Neural progenitor cell (in vitro differentiated cells): ENCODE data around the gene RSPH1. TPM values are rescaled to one million over a fixed set of nuclear protein-coding genes. Genes with fewer than 3 reads are reported as not detected.

Source experiments
- DNase-seq: peaks from one replicate; pipeline ENCODE4 v3.0.0-alpha.2; 2016; ENCODE audit warnings: low spot score
- H2AFZ ChIP-seq: fragments of 200-600 bp; sonication (generic); replicated peaks from 2 replicates; pipeline ENCODE4 v1.6.1; 2016; ENCODE audit warnings: antibody characterized with exemption
- H3F3A ChIP-seq: fragments of 200-600 bp; sonication (generic); 2 replicates; pipeline ENCODE4 v1.6.1; 2016; ENCODE audit warnings: antibody characterized with exemption, low read depth
- H3K27ac ChIP-seq: fragments of 200-600 bp; sonication (generic); 2 replicates; pipeline ENCODE4 v1.5.1; 2016; ENCODE audit warnings: mild to moderate bottlenecking
- H3K27me3 ChIP-seq: fragments of 200-600 bp; sonication (generic); 2 replicates; pipeline ENCODE4 v1.6.1; 2016; ENCODE audit warnings: mild to moderate bottlenecking, moderate library complexity
- H3K36me3 ChIP-seq: fragments of 200-600 bp; sonication (generic); 2 replicates; pipeline ENCODE4 v1.5.1; 2016
- H3K4me1 ChIP-seq: fragments of 200-600 bp; sonication (generic); 2 replicates; pipeline ENCODE4 v1.6.1; 2016; ENCODE audit warnings: mixed run types
- H3K4me2 ChIP-seq: fragments of 200-600 bp; sonication (generic); 2 replicates; pipeline ENCODE4 v1.6.1; 2016
- H3K4me3 ChIP-seq: fragments of 200-600 bp; sonication (generic); 2 replicates; pipeline ENCODE4 v1.5.1; 2016
- H3K79me2 ChIP-seq: fragments of 200-600 bp; sonication (generic); 2 replicates; pipeline ENCODE4 v1.6.1; 2016; ENCODE audit warnings: low read depth
- H3K9ac ChIP-seq: fragments of 200-600 bp; sonication (generic); 2 replicates; pipeline ENCODE4 v1.6.1; 2016
- H3K9me3 ChIP-seq: fragments of 200-600 bp; sonication (generic); 2 replicates; pipeline ENCODE4 v1.5.1; 2016; ENCODE audit warnings: low read depth
- H4K20me1 ChIP-seq: fragments of 200-600 bp; sonication (generic); 2 replicates; pipeline ENCODE4 v1.6.1; 2016; ENCODE audit warnings: low read depth
- H3K27ac Mint-ChIP-seq: 3 replicates; pipeline ENCODE4 v1.8.0; 2021; ENCODE audit warnings: mixed read lengths
- H3K27me3 Mint-ChIP-seq: 2 replicates; pipeline ENCODE4 v1.8.0; 2022; ENCODE audit warnings: low read depth, mild to moderate bottlenecking, inconsistent platforms, moderate library complexity, mixed read lengths; ENCODE audit not compliant: insufficient read depth
- H3K36me3 Mint-ChIP-seq: 3 replicates; pipeline ENCODE4 v1.8.0; 2021; ENCODE audit warnings: mixed read lengths
- H3K4me1 Mint-ChIP-seq: 3 replicates; pipeline ENCODE4 v1.8.0; 2021; ENCODE audit warnings: mixed read lengths
- H3K4me3 Mint-ChIP-seq: 3 replicates; pipeline ENCODE4 v1.8.0; 2021; ENCODE audit warnings: mild to moderate bottlenecking, moderate library complexity, mixed read lengths
- H3K9me3 Mint-ChIP-seq: 3 replicates; pipeline ENCODE4 v1.8.0; 2020; ENCODE audit warnings: mixed read lengths
- EZH2 ChIP-seq: fragments of 200-600 bp; sonication (generic); IDR thresholded peaks from 2 replicates; pipeline ENCODE4 v1.6.1; 2017; ENCODE audit warnings: antibody characterized with exemption, mild to moderate bottlenecking, moderate library complexity
- EZH2phosphoT487 ChIP-seq: fragments of 200-600 bp; sonication (generic); IDR thresholded peaks from 2 replicates; pipeline ENCODE4 v1.6.1; 2017; ENCODE audit warnings: antibody characterized with exemption
- total RNA-seq: library from RNA; depleted of rRNA; stranded (reverse); fragments of >200 nt; gene quantifications from 2 replicates; pipeline ENCODE4 v1.2.3, GENCODE V29; 2015; ENCODE audit warnings: low replicate concordance
- TF ChIP-seq, protein P1 (sequence below): fragments of 200-600 bp; sonication (generic); IDR thresholded peaks from 2 replicates; pipeline ENCODE4 v1.5.1; 2017; ENCODE audit warnings: antibody characterized with exemption, mild to moderate bottlenecking

Gene RSPH1
- total RNA-seq, 1 donor from 2014 or later = 0.04 TPM

DNA sequence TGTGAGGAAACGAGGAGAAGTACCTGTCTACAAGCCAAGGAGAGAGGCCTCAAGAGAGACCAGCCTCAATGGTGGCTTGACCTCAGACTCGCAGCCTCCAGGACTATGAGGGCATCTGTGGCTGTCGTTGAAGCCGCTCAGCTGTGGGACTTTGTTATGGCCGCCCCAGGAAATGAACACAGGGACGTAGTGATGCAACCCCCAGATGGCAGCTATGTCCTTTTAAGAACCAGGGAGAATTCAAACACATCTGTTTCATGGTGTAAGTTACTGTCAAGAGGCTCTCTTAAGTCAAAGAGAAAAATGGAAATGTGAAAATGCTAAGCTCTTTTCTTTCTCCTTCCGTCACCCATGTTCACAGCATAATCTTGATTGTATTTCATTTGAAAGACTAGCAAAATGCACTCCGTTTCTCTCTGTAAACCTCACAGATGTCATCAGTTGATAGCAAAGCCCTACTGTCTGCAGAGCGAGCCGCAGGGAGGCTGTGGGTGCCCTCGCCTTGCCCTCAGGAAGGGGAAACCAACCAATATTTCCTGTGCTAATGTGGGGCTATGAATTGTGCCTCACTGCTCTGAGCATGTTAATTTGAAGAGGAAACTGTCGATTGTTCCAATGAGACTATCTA lies 71.0 kb downstream of the RSPH1 start:
- no peak for DNase-seq
- Histone ChIP-seq H3K4me1 (no peaks in the 10 kb centered on the region), H3K4me3 (no peak overlapping the region), H3F3A (no peaks in the 10 kb centered on the region), H3K27me3 (no peaks in the 10 kb centered on the region), H3K9me3 (no peaks in the 10 kb centered on the region), H3K27ac (no peak overlapping the region), H3K9ac (no peak overlapping the region), H3K4me2 (no peak overlapping the region), H3K36me3 (no peaks in the 10 kb centered on the region), H4K20me1 (no peaks in the 10 kb centered on the region), H2AFZ (no peak overlapping the region), H3K79me2 (no peaks in the 10 kb centered on the region)
- H3K27ac Mint-ChIP-seq = no peak overlapping the region
- no peak overlapping the region for H3K4me3 Mint-ChIP-seq
- TF ChIP-seq EZH2phosphoT487 (no peak), EZH2 (no peak)
- TF ChIP-seq, protein P1, sequence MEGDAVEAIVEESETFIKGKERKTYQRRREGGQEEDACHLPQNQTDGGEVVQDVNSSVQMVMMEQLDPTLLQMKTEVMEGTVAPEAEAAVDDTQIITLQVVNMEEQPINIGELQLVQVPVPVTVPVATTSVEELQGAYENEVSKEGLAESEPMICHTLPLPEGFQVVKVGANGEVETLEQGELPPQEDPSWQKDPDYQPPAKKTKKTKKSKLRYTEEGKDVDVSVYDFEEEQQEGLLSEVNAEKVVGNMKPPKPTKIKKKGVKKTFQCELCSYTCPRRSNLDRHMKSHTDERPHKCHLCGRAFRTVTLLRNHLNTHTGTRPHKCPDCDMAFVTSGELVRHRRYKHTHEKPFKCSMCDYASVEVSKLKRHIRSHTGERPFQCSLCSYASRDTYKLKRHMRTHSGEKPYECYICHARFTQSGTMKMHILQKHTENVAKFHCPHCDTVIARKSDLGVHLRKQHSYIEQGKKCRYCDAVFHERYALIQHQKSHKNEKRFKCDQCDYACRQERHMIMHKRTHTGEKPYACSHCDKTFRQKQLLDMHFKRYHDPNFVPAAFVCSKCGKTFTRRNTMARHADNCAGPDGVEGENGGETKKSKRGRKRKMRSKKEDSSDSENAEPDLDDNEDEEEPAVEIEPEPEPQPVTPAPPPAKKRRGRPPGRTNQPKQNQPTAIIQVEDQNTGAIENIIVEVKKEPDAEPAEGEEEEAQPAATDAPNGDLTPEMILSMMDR = no peak
- H3K9me3 Mint-ChIP-seq = peaks cover 2% of the 10 kb centered on the region
- no peaks in the 10 kb centered on the region for H3K36me3 Mint-ChIP-seq
- H3K4me1 Mint-ChIP-seq = no peaks in the 10 kb centered on the region
- H3K27me3 Mint-ChIP-seq = peaks cover 4% of the 10 kb centered on the region

- Histone ChIP-seq H3K27ac (no peak overlapping the region), H3K27me3 (no peaks in the 10 kb centered on the region), H3K9ac (no peak overlapping the region), H3K9me3 (no peaks in the 10 kb centered on the region), H3K4me1 (no peaks in the 10 kb centered on the region), H3F3A (no peaks in the 10 kb centered on the region), H3K4me2 (no peak overlapping the region), H4K20me1 (no peaks in the 10 kb centered on the region), H3K4me3 (no peak overlapping the region), H3K79me2 (no peaks in the 10 kb centered on the region), H2AFZ (no peak overlapping the region), H3K36me3 (no peaks in the 10 kb centered on the region)
- Mint-ChIP-seq H3K36me3 (no peaks in the 10 kb centered on the region), H3K27me3 (peaks cover 2% of the 10 kb centered on the region), H3K9me3 (peaks cover 2% of the 10 kb centered on the region), H3K4me1 (no peaks in the 10 kb centered on the region), H3K4me3 (no peak overlapping the region), H3K27ac (no peak overlapping the region)
- TF ChIP-seq, protein P1 = no peak
- TF ChIP-seq EZH2phosphoT487 (no peak), EZH2 (no peak)
- no peak for DNase-seq
Measured at GRCh38 chr21:42423685-42424084, 72.3 kb downstream of the RSPH1 start.

DNA sequence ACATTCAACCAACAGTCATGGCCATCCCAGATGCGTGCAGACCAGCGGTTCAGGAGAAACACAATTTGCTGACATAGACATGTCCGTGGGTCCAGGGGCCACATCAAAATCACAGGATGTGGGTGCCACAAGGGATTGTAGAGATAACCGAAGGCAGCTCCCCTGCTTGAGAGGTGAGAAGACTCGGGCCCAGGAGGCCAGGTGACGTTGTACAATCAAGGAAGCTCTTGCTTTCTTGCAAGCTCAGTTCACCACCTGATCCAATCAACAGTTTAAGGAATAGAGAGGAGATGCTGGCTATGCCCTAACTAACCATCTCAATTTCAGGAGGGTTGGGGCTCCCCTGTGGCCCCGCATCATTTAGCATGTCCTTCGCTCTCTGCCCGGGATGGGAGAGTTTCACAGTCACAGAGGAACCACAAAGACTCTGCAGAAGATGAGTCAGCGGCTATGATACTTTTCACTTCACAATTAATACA lies 72.8 kb downstream of the RSPH1 start:
- H3K27ac ChIP-seq = no peak overlapping the region
- H3K36me3 ChIP-seq = no peaks in the 10 kb centered on the region
- no peak overlapping the region for H3K4me3 ChIP-seq
- no peak for DNase-seq
- H3K4me2 ChIP-seq = no peak overlapping the region
- no peaks in the 10 kb centered on the region for H3K36me3 Mint-ChIP-seq
- no peak overlapping the region for H3K9ac ChIP-seq
- no peak for TF ChIP-seq EZH2phosphoT487
- TF ChIP-seq EZH2 = no peak
- TF ChIP-seq, protein P1 = no peak
- H3K4me3 Mint-ChIP-seq = no peak overlapping the region
- no peaks in the 10 kb centered on the region for H3F3A ChIP-seq
- no peak overlapping the region for H3K27ac Mint-ChIP-seq
- H3K27me3 ChIP-seq = no peaks in the 10 kb centered on the region
- no peaks in the 10 kb centered on the region for H3K4me1 ChIP-seq
- H3K27me3 Mint-ChIP-seq = peaks cover 2% of the 10 kb centered on the region
- H3K4me1 Mint-ChIP-seq = no peaks in the 10 kb centered on the region
- H3K79me2 ChIP-seq = no peaks in the 10 kb centered on the region
- no peak overlapping the region for H2AFZ ChIP-seq
- H3K9me3 ChIP-seq = no peaks in the 10 kb centered on the region
- peaks cover 2% of the 10 kb centered on the region for H3K9me3 Mint-ChIP-seq
- H4K20me1 ChIP-seq = no peaks in the 10 kb centered on the region

Other genes starting within 250 kb of the RSPH1 start
- 0.12 TPM in 1 of 2 replicates, not detected in the other for gene TFF3, start 180.8 kb downstream of the RSPH1 start, total RNA-seq
- not detected in 2 replicates for gene TFF2, start 145.2 kb downstream of the RSPH1 start, total RNA-seq
- gene TFF1, start 129.7 kb downstream of the RSPH1 start, total RNA-seq = not detected in 2 replicates
- not detected in 2 replicates for gene TMPRSS3, start 100.2 kb downstream of the RSPH1 start, total RNA-seq
- not detected in 2 replicates for gene UBASH3A, start 92.3 kb downstream of the RSPH1 start, total RNA-seq
- 1.2 and 6.1 TPM in 2 replicates for gene SLC37A1, start 17.6 kb upstream of the RSPH1 start, total RNA-seq
- gene PDE9A, start 157.4 kb upstream of the RSPH1 start, total RNA-seq = 40.2 and 41.0 TPM in 2 replicates